ENCODE data around the gene WDR18.
"Not testable (repeated sequence)": the region's sequence is repeated elsewhere in the genome, so short reads cannot be mapped to it uniquely, and the experiment has no call there.

Gene WDR18

GRCh38 chr19:1019980-1020867 lies 36.1 kb downstream of the WDR18 start:
- DNase-seq (ENCODE audit: insufficient read length, low spot score) (no peak), FAIRE-seq (no peak)
- TF ChIP-seq, protein P1, sequence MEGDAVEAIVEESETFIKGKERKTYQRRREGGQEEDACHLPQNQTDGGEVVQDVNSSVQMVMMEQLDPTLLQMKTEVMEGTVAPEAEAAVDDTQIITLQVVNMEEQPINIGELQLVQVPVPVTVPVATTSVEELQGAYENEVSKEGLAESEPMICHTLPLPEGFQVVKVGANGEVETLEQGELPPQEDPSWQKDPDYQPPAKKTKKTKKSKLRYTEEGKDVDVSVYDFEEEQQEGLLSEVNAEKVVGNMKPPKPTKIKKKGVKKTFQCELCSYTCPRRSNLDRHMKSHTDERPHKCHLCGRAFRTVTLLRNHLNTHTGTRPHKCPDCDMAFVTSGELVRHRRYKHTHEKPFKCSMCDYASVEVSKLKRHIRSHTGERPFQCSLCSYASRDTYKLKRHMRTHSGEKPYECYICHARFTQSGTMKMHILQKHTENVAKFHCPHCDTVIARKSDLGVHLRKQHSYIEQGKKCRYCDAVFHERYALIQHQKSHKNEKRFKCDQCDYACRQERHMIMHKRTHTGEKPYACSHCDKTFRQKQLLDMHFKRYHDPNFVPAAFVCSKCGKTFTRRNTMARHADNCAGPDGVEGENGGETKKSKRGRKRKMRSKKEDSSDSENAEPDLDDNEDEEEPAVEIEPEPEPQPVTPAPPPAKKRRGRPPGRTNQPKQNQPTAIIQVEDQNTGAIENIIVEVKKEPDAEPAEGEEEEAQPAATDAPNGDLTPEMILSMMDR (IDR thresholded peaks at IDR 0.05; ENCODE audit: insufficient read depth, missing control alignments): no peak

DNA sequence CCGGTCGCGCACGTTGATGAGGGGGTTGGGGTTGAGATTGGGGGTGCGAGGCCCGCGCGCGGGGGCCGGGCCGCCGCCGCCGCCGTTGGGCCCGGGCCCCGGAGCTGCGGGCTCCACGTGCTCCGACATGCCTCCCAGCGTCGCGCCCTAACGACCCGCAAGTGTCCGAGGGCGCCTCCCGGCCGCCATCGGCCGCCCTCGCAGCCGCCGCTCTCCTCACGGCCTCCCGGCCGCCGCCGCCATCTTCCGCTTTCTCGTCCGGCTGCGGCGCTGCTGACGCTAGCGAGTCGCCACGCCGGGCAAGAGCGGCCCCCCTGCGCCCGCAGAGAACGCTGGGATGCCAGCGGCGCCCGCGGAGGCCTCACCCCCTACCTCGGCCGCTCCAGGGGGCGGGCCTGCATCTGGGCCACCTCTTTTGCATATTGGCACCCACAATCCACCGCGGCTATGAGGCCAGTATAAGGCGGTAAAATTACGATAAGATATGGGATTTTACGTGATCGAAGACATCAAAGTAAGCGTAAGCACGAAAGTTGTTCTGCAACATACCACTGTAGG lies 36.8 kb downstream of the WDR18 start, which contains the start of gene TMEM259:
Gene TMEM259, minus strand, starts transcription at position 256 of the 558 bp plus-strand sequence. Its CDS starts 127 bp downstream, at position 129.
- TF ChIP-seq, protein P1 (IDR thresholded peaks at IDR 0.05; ENCODE audit: insufficient read depth, missing control alignments): no peak
- no peak for FAIRE-seq
- peak; percentile 96 for DNase-seq (ENCODE audit: insufficient read length, low spot score)

DNA sequence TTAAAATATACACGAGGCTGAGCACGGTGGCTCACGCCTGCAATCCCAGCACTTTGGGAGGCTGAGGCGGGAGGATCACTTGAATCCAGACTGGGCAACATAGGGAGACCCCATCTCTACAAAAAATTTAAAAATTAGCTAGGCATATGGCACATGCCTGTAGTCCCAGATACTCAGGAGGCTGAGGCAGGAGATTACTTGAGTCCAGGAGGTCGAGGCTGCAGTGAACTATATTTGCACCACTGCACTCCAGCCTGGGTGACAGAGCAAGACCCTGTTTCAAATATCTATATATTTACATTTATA lies 39.7 kb downstream of the WDR18 start:
- DNase-seq (ENCODE audit: insufficient read length, low spot score); FAIRE-seq: not testable (repeated sequence)

DNA sequence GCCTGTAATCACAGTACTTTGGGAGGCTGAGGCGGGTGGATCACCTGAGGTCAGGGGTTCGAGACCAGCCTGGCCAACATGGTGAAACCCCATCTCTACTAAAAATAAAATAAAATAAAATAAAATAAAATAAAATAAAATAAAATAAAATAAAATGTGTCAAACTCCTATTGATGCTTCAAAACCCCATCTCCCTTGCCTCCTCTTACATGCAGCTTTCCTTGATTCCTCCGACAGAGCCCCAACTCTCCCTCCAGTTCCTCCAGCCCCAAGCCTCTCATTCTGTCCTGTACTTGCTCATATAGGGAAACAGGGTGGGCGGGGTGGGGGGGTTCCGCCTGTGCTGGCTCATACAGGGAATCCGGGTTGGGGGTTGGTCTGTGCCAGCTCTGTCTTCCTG lies 40.9 kb downstream of the WDR18 start:
- not testable (repeated sequence) for FAIRE-seq; DNase-seq (ENCODE audit: insufficient read length, low spot score)

- FAIRE-seq (no peak), DNase-seq (ENCODE audit: insufficient read length, low spot score) (peak; percentile 91)
- TF ChIP-seq, protein P1 (IDR thresholded peaks at IDR 0.05; ENCODE audit: insufficient read depth, missing control alignments): no peak
Measured at GRCh38 chr19:1025960-1026782, 42.0 kb downstream of the WDR18 start, which contains the start of gene CNN2. Gene CNN2 (plus strand): TSS chr19:1026608. CDS start chr19:1026662, 54 bp downstream.

GRCh38 chr19:1026783-1027649 lies 42.9 kb downstream of the WDR18 start:
- no peak for DNase-seq (ENCODE audit: insufficient read length, low spot score)
- FAIRE-seq: no peak
- TF ChIP-seq, protein P1 (IDR thresholded peaks at IDR 0.05; ENCODE audit: insufficient read depth, missing control alignments): no peak

DNA sequence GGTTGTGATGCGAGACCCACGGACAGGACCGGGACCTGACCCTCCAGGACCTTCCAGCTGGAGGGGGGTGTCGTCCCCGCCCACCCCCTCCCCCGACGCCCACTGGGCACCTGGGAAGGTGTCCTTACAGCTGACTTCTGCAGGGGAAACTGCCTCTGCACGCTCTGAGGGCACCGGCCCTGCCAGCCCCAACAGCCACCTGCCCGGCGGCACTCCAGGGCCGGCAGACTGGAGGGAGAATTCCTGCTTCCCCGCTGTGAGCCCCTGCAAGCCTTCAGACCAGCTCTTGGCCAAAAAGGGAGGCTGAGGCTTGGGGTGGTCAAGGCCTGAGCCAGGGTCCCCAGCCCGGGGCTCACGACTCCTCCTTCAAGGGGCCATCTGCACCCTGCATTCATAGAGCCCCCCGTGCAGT lies 43.5 kb downstream of the WDR18 start:
- no peak for FAIRE-seq
- DNase-seq (ENCODE audit: insufficient read length, low spot score): no peak
- TF ChIP-seq, protein P1 (IDR thresholded peaks at IDR 0.05; ENCODE audit: insufficient read depth, missing control alignments): no peak
